Raji (cell line): ENCODE results near the gene MYPOP.
A peak's percentile ranks its signal among the peaks of the same experiment; 100 is the strongest.

Source experiments
- POLR2A ChIP-seq: IDR thresholded peaks from 2 replicates; pipeline ENCODE4 v1.6.1; 2011; ENCODE audit warnings: low read depth, low read length, control low read depth; ENCODE audit not compliant: insufficient read depth

Gene MYPOP

GRCh38 chr19:45863840-45864628 is 38.4 kb downstream of the MYPOP start, which contains the start of gene FOXA3:
FOXA3 (plus strand) TSS chr19:45864326; CDS start chr19:45864457, 131 bp downstream.
- TF ChIP-seq POLR2A = no peak

- 0 out of 2 replicates have a peak, but pooled peaks have one; percentile 6 for TF ChIP-seq POLR2A
Measured at GRCh38 chr19:45863335-45863839, 39.0 kb downstream of the MYPOP start.

GRCh38 chr19:45862564-45863334 is 39.7 kb downstream of the MYPOP start, which contains the start of gene SYMPK:
SYMPK (minus strand) TSS chr19:45863147; CDS start chr19:45854495, 8,652 bp downstream.
- TF ChIP-seq POLR2A = peak; percentile 79

GRCh38 chr19:45862271-45862563 is 40.2 kb downstream of the MYPOP start:
- TF ChIP-seq POLR2A = no peak

GRCh38 chr19:45860359-45861259 is 41.8 kb downstream of the MYPOP start:
- TF ChIP-seq POLR2A = no peak

- no peak for TF ChIP-seq POLR2A
Measured at GRCh38 chr19:45854167-45854778, 48.1 kb downstream of the MYPOP start.

- TF ChIP-seq POLR2A = no peak
Measured at GRCh38 chr19:45852983-45853382, 49.4 kb downstream of the MYPOP start.

GRCh38 chr19:45852145-45852750 is 50.2 kb downstream of the MYPOP start:
- TF ChIP-seq POLR2A = no peak

- no peak for TF ChIP-seq POLR2A
Measured at GRCh38 chr19:45848922-45849321, 53.5 kb downstream of the MYPOP start.

- no peak for TF ChIP-seq POLR2A
Measured at GRCh38 chr19:45847663-45848062, 54.8 kb downstream of the MYPOP start.

- no peak for TF ChIP-seq POLR2A
Measured at GRCh38 chr19:45842198-45842597, 60.2 kb downstream of the MYPOP start.
